Measurements from ENCODE around the gene MAN2A1. TPM values are rescaled to one million over a fixed set of nuclear protein-coding genes. Genes with fewer than 3 reads are reported as not detected.

MAN2A1 gene
- total RNA-seq, 1 experiment from 2014 or later: 86.6 TPM

DNA sequence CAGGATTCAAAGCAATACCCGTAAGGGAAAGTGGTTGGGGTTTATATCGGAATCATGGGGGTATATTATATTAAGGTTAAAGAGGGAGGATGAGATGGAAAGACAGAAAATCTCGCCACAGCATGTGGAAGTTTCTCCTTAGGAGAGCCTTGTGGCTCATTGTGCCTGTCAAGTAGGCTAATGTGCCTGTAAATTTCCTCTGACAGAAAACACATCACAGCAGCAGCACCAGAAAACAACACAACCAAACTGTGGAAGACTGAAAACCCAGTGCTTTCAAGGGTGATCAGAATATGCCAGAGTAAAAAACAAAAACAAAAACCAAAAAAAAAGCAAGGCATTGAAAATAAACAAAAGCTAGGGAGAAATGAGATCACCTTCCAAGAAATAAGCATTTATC lies 11.3 kb upstream of the MAN2A1 start (continued):
- TF ChIP-seq ETV6 (CRISPR knock-in tag; IDR thresholded peaks at IDR 0.05) (no peak), ZNF232 (CRISPR knock-in tag; IDR thresholded peaks at IDR 0.05) (no peak), TCF7 (CRISPR knock-in tag; IDR thresholded peaks at IDR 0.05; ENCODE audit: low read depth) (no peak)

DNA sequence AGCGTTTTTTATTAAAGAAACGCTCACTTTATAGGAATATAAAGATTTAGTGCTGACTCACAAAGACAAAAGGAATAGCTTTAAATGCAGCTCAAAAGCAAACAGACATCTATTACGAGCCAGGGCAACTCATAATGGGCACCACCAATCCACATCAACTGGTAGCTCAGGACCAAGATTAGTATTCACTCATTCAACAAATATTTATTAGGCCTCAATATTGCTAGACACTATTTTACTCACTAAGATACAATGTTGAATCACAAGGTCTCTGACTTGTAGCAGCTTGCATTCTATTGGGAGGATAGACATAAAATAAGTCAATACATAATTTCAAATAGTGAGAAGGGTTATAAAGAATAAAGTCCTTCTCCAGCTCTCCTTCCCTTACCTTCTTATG lies 8.0 kb upstream of the MAN2A1 start:
- POLR2A ChIA-PET: no interaction called here
- no peak for TF ChIP-seq ZNF263 (CRISPR knock-in tag; IDR thresholded peaks at IDR 0.05; ENCODE audit: low read depth)
- no peak for TF ChIP-seq FOXP1 (CRISPR knock-in tag; IDR thresholded peaks at IDR 0.05; ENCODE audit: borderline replicate concordance)
- TF ChIP-seq, protein P1, sequence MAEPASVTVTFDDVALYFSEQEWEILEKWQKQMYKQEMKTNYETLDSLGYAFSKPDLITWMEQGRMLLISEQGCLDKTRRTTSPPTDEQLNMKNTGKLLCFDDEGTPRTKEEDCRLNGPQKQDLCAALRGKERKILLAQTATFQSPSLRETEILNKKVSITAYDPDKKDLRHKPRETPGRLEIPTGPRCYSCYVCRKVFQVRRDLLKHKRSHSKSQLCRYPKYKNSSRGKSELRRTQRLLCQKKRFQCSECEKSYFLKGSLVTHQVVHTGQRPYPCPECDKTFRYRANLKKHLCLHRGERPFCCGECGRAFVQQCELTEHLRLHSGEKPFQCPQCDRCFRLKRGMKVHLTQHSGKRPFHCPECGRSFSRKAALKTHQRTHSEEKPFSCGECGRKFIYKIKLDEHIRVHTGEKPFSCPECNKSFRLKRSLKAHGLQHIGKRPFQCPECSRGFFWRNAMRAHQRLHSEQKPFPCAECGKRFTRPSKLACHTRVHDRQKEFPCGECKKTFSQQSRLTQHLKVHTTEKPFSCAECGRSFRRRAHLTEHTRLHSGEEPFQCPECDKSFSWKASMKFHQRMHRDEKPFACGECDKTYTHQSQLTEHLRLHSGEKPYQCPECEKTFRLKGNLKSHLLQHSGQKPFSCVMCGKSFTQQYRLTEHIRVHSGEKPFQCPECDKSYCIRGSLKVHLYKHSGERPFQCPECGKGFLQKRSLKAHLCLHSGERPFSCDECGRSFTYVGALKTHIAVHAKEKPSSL (CRISPR knock-in tag; conservative IDR thresholded peaks at IDR 0.05): no peak
- TF ChIP-seq, protein P2, sequence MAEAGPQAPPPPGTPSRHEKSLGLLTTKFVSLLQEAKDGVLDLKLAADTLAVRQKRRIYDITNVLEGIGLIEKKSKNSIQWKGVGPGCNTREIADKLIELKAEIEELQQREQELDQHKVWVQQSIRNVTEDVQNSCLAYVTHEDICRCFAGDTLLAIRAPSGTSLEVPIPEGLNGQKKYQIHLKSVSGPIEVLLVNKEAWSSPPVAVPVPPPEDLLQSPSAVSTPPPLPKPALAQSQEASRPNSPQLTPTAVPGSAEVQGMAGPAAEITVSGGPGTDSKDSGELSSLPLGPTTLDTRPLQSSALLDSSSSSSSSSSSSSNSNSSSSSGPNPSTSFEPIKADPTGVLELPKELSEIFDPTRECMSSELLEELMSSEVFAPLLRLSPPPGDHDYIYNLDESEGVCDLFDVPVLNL (CRISPR knock-in tag; IDR thresholded peaks at IDR 0.05; ENCODE audit: borderline replicate concordance, low read depth): no peak
- TF ChIP-seq SMAD3 (CRISPR knock-in tag; IDR thresholded peaks at IDR 0.05; ENCODE audit: borderline replicate concordance): no peak
- no peak for TF ChIP-seq RORB (CRISPR knock-in tag; IDR thresholded peaks at IDR 0.05)
- TF ChIP-seq MXD4 (CRISPR knock-in tag; IDR thresholded peaks at IDR 0.05; ENCODE audit: borderline replicate concordance): no peak
- TF ChIP-seq GTF2I (CRISPR knock-in tag; conservative IDR thresholded peaks at IDR 0.05): no peak
- no peak for TF ChIP-seq TEAD1 (CRISPR knock-in tag; IDR thresholded peaks at IDR 0.05)
- TF ChIP-seq, protein P3, sequence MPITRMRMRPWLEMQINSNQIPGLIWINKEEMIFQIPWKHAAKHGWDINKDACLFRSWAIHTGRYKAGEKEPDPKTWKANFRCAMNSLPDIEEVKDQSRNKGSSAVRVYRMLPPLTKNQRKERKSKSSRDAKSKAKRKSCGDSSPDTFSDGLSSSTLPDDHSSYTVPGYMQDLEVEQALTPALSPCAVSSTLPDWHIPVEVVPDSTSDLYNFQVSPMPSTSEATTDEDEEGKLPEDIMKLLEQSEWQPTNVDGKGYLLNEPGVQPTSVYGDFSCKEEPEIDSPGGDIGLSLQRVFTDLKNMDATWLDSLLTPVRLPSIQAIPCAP (CRISPR knock-in tag; IDR thresholded peaks at IDR 0.05): no peak
- TF ChIP-seq, protein P4, sequence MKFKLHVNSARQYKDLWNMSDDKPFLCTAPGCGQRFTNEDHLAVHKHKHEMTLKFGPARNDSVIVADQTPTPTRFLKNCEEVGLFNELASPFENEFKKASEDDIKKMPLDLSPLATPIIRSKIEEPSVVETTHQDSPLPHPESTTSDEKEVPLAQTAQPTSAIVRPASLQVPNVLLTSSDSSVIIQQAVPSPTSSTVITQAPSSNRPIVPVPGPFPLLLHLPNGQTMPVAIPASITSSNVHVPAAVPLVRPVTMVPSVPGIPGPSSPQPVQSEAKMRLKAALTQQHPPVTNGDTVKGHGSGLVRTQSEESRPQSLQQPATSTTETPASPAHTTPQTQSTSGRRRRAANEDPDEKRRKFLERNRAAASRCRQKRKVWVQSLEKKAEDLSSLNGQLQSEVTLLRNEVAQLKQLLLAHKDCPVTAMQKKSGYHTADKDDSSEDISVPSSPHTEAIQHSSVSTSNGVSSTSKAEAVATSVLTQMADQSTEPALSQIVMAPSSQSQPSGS (CRISPR knock-in tag; IDR thresholded peaks at IDR 0.05; ENCODE audit: borderline replicate concordance, low read depth): no peak
- TF ChIP-seq, protein P5, sequence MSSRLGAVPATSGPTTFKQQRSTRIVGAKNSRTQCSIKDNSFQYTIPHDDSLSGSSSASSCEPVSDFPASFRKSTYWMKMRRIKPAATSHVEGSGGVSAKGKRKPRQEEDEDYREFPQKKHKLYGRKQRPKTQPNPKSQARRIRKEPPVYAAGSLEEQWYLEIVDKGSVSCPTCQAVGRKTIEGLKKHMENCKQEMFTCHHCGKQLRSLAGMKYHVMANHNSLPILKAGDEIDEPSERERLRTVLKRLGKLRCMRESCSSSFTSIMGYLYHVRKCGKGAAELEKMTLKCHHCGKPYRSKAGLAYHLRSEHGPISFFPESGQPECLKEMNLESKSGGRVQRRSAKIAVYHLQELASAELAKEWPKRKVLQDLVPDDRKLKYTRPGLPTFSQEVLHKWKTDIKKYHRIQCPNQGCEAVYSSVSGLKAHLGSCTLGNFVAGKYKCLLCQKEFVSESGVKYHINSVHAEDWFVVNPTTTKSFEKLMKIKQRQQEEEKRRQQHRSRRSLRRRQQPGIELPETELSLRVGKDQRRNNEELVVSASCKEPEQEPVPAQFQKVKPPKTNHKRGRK (CRISPR knock-in tag; IDR thresholded peaks at IDR 0.05; ENCODE audit: borderline replicate concordance): no peak
- no peak for TF ChIP-seq TEAD4 (CRISPR knock-in tag; IDR thresholded peaks at IDR 0.05)
- TF ChIP-seq NR2C2 (CRISPR knock-in tag; IDR thresholded peaks at IDR 0.05): no peak
- TF ChIP-seq, protein P6, sequence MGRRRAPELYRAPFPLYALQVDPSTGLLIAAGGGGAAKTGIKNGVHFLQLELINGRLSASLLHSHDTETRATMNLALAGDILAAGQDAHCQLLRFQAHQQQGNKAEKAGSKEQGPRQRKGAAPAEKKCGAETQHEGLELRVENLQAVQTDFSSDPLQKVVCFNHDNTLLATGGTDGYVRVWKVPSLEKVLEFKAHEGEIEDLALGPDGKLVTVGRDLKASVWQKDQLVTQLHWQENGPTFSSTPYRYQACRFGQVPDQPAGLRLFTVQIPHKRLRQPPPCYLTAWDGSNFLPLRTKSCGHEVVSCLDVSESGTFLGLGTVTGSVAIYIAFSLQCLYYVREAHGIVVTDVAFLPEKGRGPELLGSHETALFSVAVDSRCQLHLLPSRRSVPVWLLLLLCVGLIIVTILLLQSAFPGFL (CRISPR knock-in tag; IDR thresholded peaks at IDR 0.05; ENCODE audit: borderline replicate concordance): no peak
- TF ChIP-seq JUN (CRISPR knock-in tag; IDR thresholded peaks at IDR 0.05): no peak
- no peak for TF ChIP-seq PRRX2 (CRISPR knock-in tag; IDR thresholded peaks at IDR 0.05)
- TF ChIP-seq, protein P7, sequence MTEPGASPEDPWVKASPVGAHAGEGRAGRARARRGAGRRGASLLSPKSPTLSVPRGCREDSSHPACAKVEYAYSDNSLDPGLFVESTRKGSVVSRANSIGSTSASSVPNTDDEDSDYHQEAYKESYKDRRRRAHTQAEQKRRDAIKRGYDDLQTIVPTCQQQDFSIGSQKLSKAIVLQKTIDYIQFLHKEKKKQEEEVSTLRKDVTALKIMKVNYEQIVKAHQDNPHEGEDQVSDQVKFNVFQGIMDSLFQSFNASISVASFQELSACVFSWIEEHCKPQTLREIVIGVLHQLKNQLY (CRISPR knock-in tag; IDR thresholded peaks at IDR 0.05): no peak
- no peak for DNase-seq (ENCODE audit: low spot score)
- ATAC-seq: no peak
- H3K9me3 Mint-ChIP-seq: no peaks in the 10 kb centered on the region
- CTCF ChIA-PET: no interaction called here
- no peaks in the 10 kb centered on the region for H3K36me3 Mint-ChIP-seq
- no peaks in the 10 kb centered on the region; the same call in 1 of the 2 replicates for H3K27me3 Mint-ChIP-seq (ENCODE audit: low read depth)
- no peak overlapping the region for H3K27ac Mint-ChIP-seq
- peaks cover 13% of the 10 kb centered on the region for H3K4me1 Mint-ChIP-seq
- H3K4me3 Mint-ChIP-seq: no peak overlapping the region

Measured in WTC11 (cell line).